ENCODE results near the gene SPO11.

- TF ChIP-seq SRF (IDR thresholded peaks at IDR 0.05; ENCODE audit: low read depth) (no peak), POLR2A (IDR thresholded peaks at IDR 0.05; ENCODE audit: borderline replicate concordance, extremely low read depth, insufficient read depth, insufficient read length) (no peak), CTCF (IDR thresholded peaks at IDR 0.05 in 2 of 3, conservative IDR thresholded peaks at IDR 0.05 in 1 of 3; ENCODE audit: borderline replicate concordance in 1 of 3, insufficient read depth in 1 of 3, low read depth in 2 of 3, low read length in 2 of 3) (no peak), TCF7L2 (IDR thresholded peaks at IDR 0.05; ENCODE audit: borderline replicate concordance, extremely low read depth, insufficient read depth, insufficient read length) (no peak), JUND (IDR thresholded peaks at IDR 0.05) (no peak), EZH2 (IDR thresholded peaks at IDR 0.05) (no peak), POLR2AphosphoS5 (IDR thresholded peaks at IDR 0.05; ENCODE audit: low read depth, low read length) (no peak), EGR1 (IDR thresholded peaks at IDR 0.05; ENCODE audit: low read depth) (no peak), EZH2phosphoT487 (IDR thresholded peaks at IDR 0.05; ENCODE audit: borderline replicate concordance) (no peak), SIN3A (IDR thresholded peaks at IDR 0.05; ENCODE audit: low read depth) (no peak)
- TF ChIP-seq, protein P1, sequence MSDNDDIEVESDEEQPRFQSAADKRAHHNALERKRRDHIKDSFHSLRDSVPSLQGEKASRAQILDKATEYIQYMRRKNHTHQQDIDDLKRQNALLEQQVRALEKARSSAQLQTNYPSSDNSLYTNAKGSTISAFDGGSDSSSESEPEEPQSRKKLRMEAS (IDR thresholded peaks at IDR 0.05): no peak
Observed at GRCh38 chr20:57298457-57298856, 31.1 kb upstream of the SPO11 start.
